ENCODE data around the gene UNC45A.

DNA sequence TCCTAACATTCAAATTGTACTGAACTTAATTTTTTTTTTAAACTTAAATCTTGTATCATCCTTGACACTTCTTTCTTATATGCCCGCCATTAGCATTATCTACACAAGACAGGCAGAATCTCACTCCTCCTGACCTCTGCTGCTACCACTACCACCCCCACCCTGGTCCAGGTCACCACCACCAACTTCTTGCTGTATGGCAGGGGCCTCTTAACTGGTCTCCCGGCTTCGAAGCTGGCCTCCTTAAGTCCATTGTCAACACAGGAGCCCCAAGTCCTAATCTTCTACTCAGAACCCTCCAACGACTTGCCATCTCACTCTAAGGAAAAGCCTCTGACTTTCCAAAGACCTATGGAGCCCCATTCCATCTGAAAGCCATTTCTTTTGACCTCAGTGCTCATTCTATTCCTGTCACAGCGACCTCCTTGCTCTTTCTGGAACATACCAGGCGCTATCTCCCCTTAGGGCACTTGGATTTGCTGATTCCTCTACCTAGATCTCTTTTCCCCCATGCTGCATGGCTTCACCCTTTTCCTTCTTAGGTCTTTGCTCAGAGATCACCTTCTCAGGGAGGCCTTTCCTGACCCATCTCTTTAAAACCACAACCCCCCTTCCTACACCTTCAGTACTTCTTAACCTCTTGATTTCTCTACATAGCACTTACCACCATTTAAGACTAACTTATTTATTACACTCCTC, 56.7 kb downstream of the UNC45A start:
- TF ChIP-seq EZH2phosphoT487 (IDR thresholded peaks at IDR 0.05; ENCODE audit: borderline replicate concordance, low read length) (no peak), EZH2 (IDR thresholded peaks at IDR 0.05; ENCODE audit: low read length, unreplicated experiment) (no peak)
- TF ChIP-seq, protein P1, sequence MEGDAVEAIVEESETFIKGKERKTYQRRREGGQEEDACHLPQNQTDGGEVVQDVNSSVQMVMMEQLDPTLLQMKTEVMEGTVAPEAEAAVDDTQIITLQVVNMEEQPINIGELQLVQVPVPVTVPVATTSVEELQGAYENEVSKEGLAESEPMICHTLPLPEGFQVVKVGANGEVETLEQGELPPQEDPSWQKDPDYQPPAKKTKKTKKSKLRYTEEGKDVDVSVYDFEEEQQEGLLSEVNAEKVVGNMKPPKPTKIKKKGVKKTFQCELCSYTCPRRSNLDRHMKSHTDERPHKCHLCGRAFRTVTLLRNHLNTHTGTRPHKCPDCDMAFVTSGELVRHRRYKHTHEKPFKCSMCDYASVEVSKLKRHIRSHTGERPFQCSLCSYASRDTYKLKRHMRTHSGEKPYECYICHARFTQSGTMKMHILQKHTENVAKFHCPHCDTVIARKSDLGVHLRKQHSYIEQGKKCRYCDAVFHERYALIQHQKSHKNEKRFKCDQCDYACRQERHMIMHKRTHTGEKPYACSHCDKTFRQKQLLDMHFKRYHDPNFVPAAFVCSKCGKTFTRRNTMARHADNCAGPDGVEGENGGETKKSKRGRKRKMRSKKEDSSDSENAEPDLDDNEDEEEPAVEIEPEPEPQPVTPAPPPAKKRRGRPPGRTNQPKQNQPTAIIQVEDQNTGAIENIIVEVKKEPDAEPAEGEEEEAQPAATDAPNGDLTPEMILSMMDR (conservative IDR thresholded peaks at IDR 0.05; ENCODE audit: low read depth, low read length) = no peak
